ENCODE measurements around the gene TMEM143.
"Not testable (repeated sequence)": the region's sequence is repeated elsewhere in the genome, so short reads cannot be mapped to it uniquely, and the experiment has no call there.

TMEM143 gene

GRCh38 chr19:48363810-48364597 lies at the start of gene TMEM143, which contains the start of gene SYNGR4:
Gene TMEM143, minus strand, starts transcription at chr19:48363940. Its CDS starts 20 bp downstream, at chr19:48363920.
Gene SYNGR4, plus strand, starts transcription at chr19:48364367. Its CDS starts 1,476 bp downstream, at chr19:48365843.
- peak; percentile 99 for DNase-seq

- no peak for DNase-seq
These were observed 42.1 kb upstream of the TMEM143 start for GRCh38 chr19:48405850-48406249.

- DNase-seq, result no peak
These were observed 41.4 kb upstream of the TMEM143 start for GRCh38 chr19:48405010-48405659.

GRCh38 chr19:48403606-48404005 lies 39.9 kb upstream of the TMEM143 start:
- peak; percentile 29 for DNase-seq

GRCh38 chr19:48401287-48401686 lies 37.5 kb upstream of the TMEM143 start:
- DNase-seq, result no peak

GRCh38 chr19:48400018-48400742 lies 36.4 kb upstream of the TMEM143 start:
- no peak for DNase-seq

- DNase-seq, result peak; percentile 77
These were observed 34.9 kb upstream of the TMEM143 start for GRCh38 chr19:48398375-48399235.

GRCh38 chr19:48398102-48398374 lies 34.3 kb upstream of the TMEM143 start:
- no peak for DNase-seq

GRCh38 chr19:48397263-48398101 lies 33.7 kb upstream of the TMEM143 start:
- DNase-seq, result no peak

GRCh38 chr19:48396824-48397176 lies 33.1 kb upstream of the TMEM143 start:
- DNase-seq, result no peak

GRCh38 chr19:48396016-48396823 lies 32.5 kb upstream of the TMEM143 start:
- no peak for DNase-seq

- no peak for DNase-seq
These were observed 31.8 kb upstream of the TMEM143 start for GRCh38 chr19:48395499-48395898.

GRCh38 chr19:48395170-48395455 lies 31.4 kb upstream of the TMEM143 start:
- no peak for DNase-seq

GRCh38 chr19:48394331-48395169 lies 30.8 kb upstream of the TMEM143 start:
- no peak for DNase-seq

- DNase-seq, result no peak
These were observed 30.0 kb upstream of the TMEM143 start, which contains the start of gene GRIN2D for GRCh38 chr19:48393559-48394330. Gene GRIN2D, plus strand, starts transcription at chr19:48393668. Its CDS starts 4,725 bp downstream, at chr19:48398393.

- no peak for DNase-seq
These were observed 29.3 kb upstream of the TMEM143 start for GRCh38 chr19:48392860-48393558.

- DNase-seq, result not testable (repeated sequence)
These were observed 28.2 kb upstream of the TMEM143 start for GRCh38 chr19:48392006-48392344.

GRCh38 chr19:48391100-48392005 lies 27.6 kb upstream of the TMEM143 start, which contains the start of gene KDELR1:
Gene KDELR1, minus strand, starts transcription at chr19:48391551. Its CDS starts 193 bp downstream, at chr19:48391358.
- DNase-seq, result peak; percentile 60

Measured in NK-92 treated with Interleukin-12 subunit alpha and Interleukin-12 subunit beta, amount 100 ng/mL, for 24 hours (cell line).